ENCODE data around the gene NDUFAF2.
"Not testable (repeated sequence)": the region's sequence is repeated elsewhere in the genome, so short reads cannot be mapped to it uniquely, and the experiment has no call there.

NDUFAF2 gene

DNA sequence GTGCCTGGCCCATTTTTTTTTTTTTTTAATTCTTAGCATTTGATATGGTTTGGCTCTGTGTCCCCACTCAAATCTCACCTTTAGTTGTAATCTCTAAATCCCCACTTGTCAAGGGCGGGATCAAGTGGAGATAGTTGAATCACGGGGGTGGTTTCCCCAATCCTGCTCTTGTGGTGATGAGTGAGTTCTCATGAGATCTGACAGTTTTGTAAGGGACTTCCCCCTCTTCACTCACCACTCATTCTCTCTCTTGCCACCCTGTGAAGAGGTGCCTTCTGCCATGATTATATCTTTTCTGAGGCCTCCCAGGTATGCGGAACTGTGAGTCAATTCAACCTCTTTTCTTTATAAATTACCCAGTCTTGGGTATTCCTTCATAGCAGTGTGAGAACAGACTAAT is 27.2 kb downstream of the NDUFAF2 start:
- Histone ChIP-seq H2AFZ (ENCODE audit: low read depth) (no peak overlapping the region), H3K79me2 (ENCODE audit: insufficient read depth, low read depth) (peaks cover 28% of the 10 kb centered on the region; the same call in 1 of the 2 replicates), H3K27ac (no peak overlapping the region), H3K4me3 (IDR thresholded peaks at IDR 0.05; ENCODE audit: insufficient read depth, low read depth, low read length) (no peak overlapping the region), H3K27me3 (ENCODE audit: insufficient read depth, low read depth) (no peaks in the 10 kb centered on the region), H3K36me3 (ENCODE audit: insufficient read depth) (no peaks in the 10 kb centered on the region), H4K20me1 (ENCODE audit: insufficient read depth) (no peaks in the 10 kb centered on the region), H3K4me2 (no peak overlapping the region), H3K4me1 (ENCODE audit: low read depth, poor library complexity, severe bottlenecking) (no peaks in the 10 kb centered on the region), H3K9ac (no peak overlapping the region)
- TF ChIP-seq CTCF (conservative IDR thresholded peaks at IDR 0.05; ENCODE audit: low read depth, low read length) = no peak

- no peak for TF ChIP-seq CTCF (conservative IDR thresholded peaks at IDR 0.05; ENCODE audit: low read depth, low read length)
- Histone ChIP-seq H3K27me3 (ENCODE audit: insufficient read depth, low read depth) (no peaks in the 10 kb centered on the region), H3K79me2 (ENCODE audit: insufficient read depth, low read depth) (peaks cover 6% of the 10 kb centered on the region; the same call in 1 of the 2 replicates), H3K4me2 (no peak overlapping the region), H3K9ac (no peak overlapping the region), H4K20me1 (ENCODE audit: insufficient read depth) (no peaks in the 10 kb centered on the region), H2AFZ (ENCODE audit: low read depth) (no peak overlapping the region), H3K4me3 (IDR thresholded peaks at IDR 0.05; ENCODE audit: insufficient read depth, low read depth, low read length) (no peak overlapping the region), H3K4me1 (ENCODE audit: low read depth, poor library complexity, severe bottlenecking) (no peaks in the 10 kb centered on the region), H3K36me3 (ENCODE audit: insufficient read depth) (no peaks in the 10 kb centered on the region), H3K27ac (no peak overlapping the region)
These were observed 33.1 kb downstream of the NDUFAF2 start for GRCh38 chr5:60977956-60978737.

DNA sequence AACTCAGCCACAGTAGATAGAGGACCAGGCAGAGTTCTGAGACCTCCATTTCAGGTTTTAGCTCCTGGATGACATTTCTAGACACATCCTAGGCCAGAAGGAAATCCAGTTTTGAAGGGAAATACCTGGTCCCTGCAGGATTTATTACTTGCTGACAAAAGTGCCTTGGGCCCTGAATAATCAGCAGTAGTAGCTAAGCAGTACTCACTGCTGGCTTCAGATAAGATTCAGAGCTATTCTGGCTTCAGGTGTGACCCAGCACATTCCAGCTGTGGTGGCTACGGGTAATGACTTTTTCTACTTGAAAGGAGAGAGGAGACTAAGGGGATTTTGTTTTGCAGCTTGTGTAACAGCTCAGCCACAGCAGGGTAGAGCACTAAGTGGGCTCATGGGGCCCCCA is 34.0 kb downstream of the NDUFAF2 start:
- no peaks in the 10 kb centered on the region for H3K36me3 ChIP-seq (ENCODE audit: insufficient read depth)
- H3K27ac ChIP-seq = no peak overlapping the region
- no peak overlapping the region for H3K9ac ChIP-seq
- H4K20me1 ChIP-seq (ENCODE audit: insufficient read depth) = no peaks in the 10 kb centered on the region
- no peak overlapping the region for H3K4me2 ChIP-seq
- H2AFZ ChIP-seq (ENCODE audit: low read depth) = no peak overlapping the region
- H3K79me2 ChIP-seq (ENCODE audit: insufficient read depth, low read depth) = peaks cover 6% of the 10 kb centered on the region; the same call in 1 of the 2 replicates
- no peaks in the 10 kb centered on the region for H3K4me1 ChIP-seq (ENCODE audit: low read depth, poor library complexity, severe bottlenecking)
- no peak for TF ChIP-seq CTCF (conservative IDR thresholded peaks at IDR 0.05; ENCODE audit: low read depth, low read length)
- H3K27me3 ChIP-seq (ENCODE audit: insufficient read depth, low read depth) = no peaks in the 10 kb centered on the region
- no peak overlapping the region for H3K4me3 ChIP-seq (IDR thresholded peaks at IDR 0.05; ENCODE audit: insufficient read depth, low read depth, low read length)

DNA sequence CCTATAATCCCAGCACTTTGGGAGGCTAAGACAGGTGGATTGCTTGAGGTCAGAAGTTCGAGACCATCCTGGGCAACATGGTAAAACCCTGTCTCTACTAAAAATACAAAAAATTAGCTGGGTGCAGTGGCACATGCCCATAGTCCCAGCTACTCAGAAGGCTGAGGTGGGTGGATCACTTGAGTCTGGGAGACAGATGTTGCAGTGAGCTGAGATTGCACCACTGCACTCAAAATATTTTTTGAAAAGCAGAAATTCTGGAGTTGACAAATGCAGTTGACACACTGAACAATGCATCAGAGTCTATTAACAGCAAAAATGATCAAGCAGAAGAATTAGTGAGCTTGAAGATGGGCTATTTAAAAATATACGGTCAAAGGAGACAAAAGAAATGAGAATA is 35.5 kb downstream of the NDUFAF2 start:
- no peak overlapping the region for H3K9ac ChIP-seq
- no peak overlapping the region for H3K4me2 ChIP-seq
- 0 out of 2 replicates have a peak, but pooled peaks cover 6% of the 10 kb centered on the region for H3K79me2 ChIP-seq (ENCODE audit: insufficient read depth, low read depth)
- no peak overlapping the region for H3K4me3 ChIP-seq (IDR thresholded peaks at IDR 0.05; ENCODE audit: insufficient read depth, low read depth, low read length)
- no peaks in the 10 kb centered on the region for H4K20me1 ChIP-seq (ENCODE audit: insufficient read depth)
- no peaks in the 10 kb centered on the region for H3K36me3 ChIP-seq (ENCODE audit: insufficient read depth)
- H3K4me1 ChIP-seq (ENCODE audit: low read depth, poor library complexity, severe bottlenecking) = no peaks in the 10 kb centered on the region
- no peak for TF ChIP-seq CTCF (conservative IDR thresholded peaks at IDR 0.05; ENCODE audit: low read depth, low read length)
- H3K27me3 ChIP-seq (ENCODE audit: insufficient read depth, low read depth) = no peaks in the 10 kb centered on the region
- no peak overlapping the region for H3K27ac ChIP-seq
- H2AFZ ChIP-seq (ENCODE audit: low read depth) = no peak overlapping the region

GRCh38 chr5:60982127-60982526 is 37.1 kb downstream of the NDUFAF2 start:
- H3K9ac ChIP-seq; H2AFZ ChIP-seq (ENCODE audit: low read depth); H4K20me1 ChIP-seq (ENCODE audit: insufficient read depth); H3K27me3 ChIP-seq (ENCODE audit: insufficient read depth, low read depth); H3K4me2 ChIP-seq; H3K4me3 ChIP-seq (IDR thresholded peaks at IDR 0.05; ENCODE audit: insufficient read depth, low read depth, low read length); H3K4me1 ChIP-seq (ENCODE audit: low read depth, poor library complexity, severe bottlenecking); H3K27ac ChIP-seq; H3K36me3 ChIP-seq (ENCODE audit: insufficient read depth); H3K79me2 ChIP-seq (ENCODE audit: insufficient read depth, low read depth): not testable (repeated sequence)
